PC-3 (cell line): ENCODE measurements around the gene SMIM1. TPM values are rescaled to one million over a fixed set of nuclear protein-coding genes. Genes with fewer than 3 reads are reported as not detected.

ENCODE experiments used
- ATAC-seq: fragments of 200-7000 bp; cut with Tn5 transposase; 2 replicates; pipeline ENCODE4 v1.9.1; 2020; ENCODE audit warnings: mild to moderate bottlenecking, moderate library complexity
- BruUV-seq: library from RNA; stranded (reverse); fragments of 400-500 nt; replicated peaks from 2 replicates; lab custom pipeline; 2021; lab: Mats Ljungman, UMichigan
- CTCF ChIA-PET: fragments of 300-600 bp; sonication (Branson Sonifier 250); formaldehyde crosslinking; loops from one replicate; lab custom pipeline; 2022; ENCODE audit warnings: antibody characterized with exemption; lab: Charles Lee
- POLR2A ChIA-PET: fragments of 300-600 bp; sonication (Branson Sonifier 250); formaldehyde crosslinking; loops from one replicate; lab custom pipeline; 2022; ENCODE audit warnings: antibody characterized with exemption; ENCODE audit not compliant: unreplicated experiment; lab: Charles Lee
- DNase-seq: peaks from one replicate; pipeline ENCODE4 v3.0.0-alpha.2; 2015
- H2AFZ ChIP-seq: fragments of 300-600 bp; sonication (generic); 2 replicates; pipeline ENCODE4 v1.6.0; 2016; ENCODE audit warnings: antibody characterized with exemption, low read length
- H3F3A ChIP-seq: fragments of 300-600 bp; sonication (generic); one replicate; pipeline ENCODE4 v1.6.0; 2017; ENCODE audit warnings: antibody characterized with exemption, low read length, control low read depth, mild to moderate bottlenecking; ENCODE audit not compliant: unreplicated experiment
- H3K27ac ChIP-seq: fragments of 300-600 bp; sonication (generic); 2 replicates; pipeline ENCODE4 v1.5.1; 2016; ENCODE audit warnings: mild to moderate bottlenecking, low read length
- H3K27me3 ChIP-seq: fragments of 300-600 bp; sonication (generic); 2 replicates; pipeline ENCODE4 v1.6.1; 2016; ENCODE audit warnings: low read length, mixed read lengths
- H3K36me3 ChIP-seq: fragments of 300-600 bp; sonication (generic); 2 replicates; pipeline ENCODE4 v1.6.1; 2016; ENCODE audit warnings: low read depth, mixed run types, low read length, mixed read lengths
- H3K4me1 ChIP-seq: fragments of 300-600 bp; sonication (generic); 2 replicates; pipeline ENCODE4 v1.5.1; 2016; ENCODE audit warnings: low read length; ENCODE audit not compliant: insufficient read depth
- H3K4me2 ChIP-seq: fragments of 300-600 bp; sonication (generic); 2 replicates; pipeline ENCODE4 v1.6.0; 2016; ENCODE audit warnings: low read length
- H3K4me3 ChIP-seq: fragments of 300-600 bp; sonication (generic); 2 replicates; pipeline ENCODE4 v1.5.1; 2016; ENCODE audit warnings: mild to moderate bottlenecking, low read length, mixed read lengths
- H3K79me2 ChIP-seq: fragments of 300-600 bp; sonication (generic); 2 replicates; pipeline ENCODE4 v1.6.1; 2017; ENCODE audit warnings: low read length, mixed read lengths
- H3K9ac ChIP-seq: fragments of 300-600 bp; sonication (generic); 2 replicates; pipeline ENCODE4 v1.6.0; 2016; ENCODE audit warnings: mild to moderate bottlenecking, low read length
- H3K9me2 ChIP-seq: fragments of 300-600 bp; sonication (generic); replicated peaks from 2 replicates; pipeline ENCODE4 v1.6.1; 2016; ENCODE audit warnings: mixed run types, low read length, mixed read lengths
- H3K9me3 ChIP-seq: fragments of 300-600 bp; sonication (generic); 2 replicates; pipeline ENCODE4 v1.6.1; 2016; ENCODE audit warnings: low read length, mixed read lengths
- H4K20me1 ChIP-seq: fragments of 300-600 bp; sonication (generic); 2 replicates; pipeline ENCODE4 v1.6.1; 2016; ENCODE audit warnings: low read length, mixed read lengths
- CTCF ChIP-seq: fragments of 300-600 bp; sonication (generic); conservative IDR thresholded peaks from 2 replicates; pipeline ENCODE4 v1.5.1; 2017; ENCODE audit warnings: antibody characterized with exemption, low read depth, mild to moderate bottlenecking, low read length
- EZH2 ChIP-seq: fragments of 300-600 bp; sonication (generic); IDR thresholded peaks from one replicate; pipeline ENCODE4 v1.6.1; 2017; ENCODE audit warnings: antibody characterized with exemption, mild to moderate bottlenecking, low read length; ENCODE audit not compliant: unreplicated experiment
- EZH2phosphoT487 ChIP-seq: fragments of 300-600 bp; sonication (generic); IDR thresholded peaks from 2 replicates; pipeline ENCODE4 v1.6.1; 2018; ENCODE audit warnings: mild to moderate bottlenecking, antibody characterized with exemption, low read length, borderline replicate concordance
- intact Hi-C: fragments of 100-400 bp; cut with micrococcal nuclease; formaldehyde crosslinking; loops from 2 replicates; pipeline ENCODE4 v1.9.0; 2023
- total RNA-seq: library from RNA; depleted of rRNA; stranded (reverse); fragments of >200 nt; gene quantifications from 2 replicates; pipeline ENCODE4 v1.2.3, GENCODE V29; 2014

The SMIM1 gene
- total RNA-seq, 1 experiment from 2014 or later: 10.8 TPM

- intact Hi-C loops: no loop called here
- no peak overlapping the region for H3K4me3 ChIP-seq
- H3K9me3 ChIP-seq: no peaks in the 10 kb centered on the region
- no peak overlapping the region for H2AFZ ChIP-seq
- peaks cover 42% of the 10 kb centered on the region for H3K36me3 ChIP-seq
- no peak for DNase-seq
- H3K27me3 ChIP-seq: no peaks in the 10 kb centered on the region
- H3K4me2 ChIP-seq: no peak overlapping the region
- H3K4me1 ChIP-seq: no peaks in the 10 kb centered on the region
- H3F3A ChIP-seq: no peaks in the 10 kb centered on the region
- BruUV-seq: TSS peak; percentile 18
- POLR2A ChIA-PET: no interaction called here
- ATAC-seq: no peak
- H3K9ac ChIP-seq: no peak overlapping the region
- H3K9me2 ChIP-seq: no peaks in the 10 kb centered on the region
- TF ChIP-seq EZH2 (no peak), EZH2phosphoT487 (no peak), CTCF (no peak)
- CTCF ChIA-PET: no interaction called here
- peaks cover 11% of the 10 kb centered on the region; the same call in 1 of the 2 replicates for H3K79me2 ChIP-seq
- 0 out of 2 replicates have a peak, but pooled peaks cover 12% of the 10 kb centered on the region for H4K20me1 ChIP-seq
- H3K27ac ChIP-seq: no peak overlapping the region
These were observed 33.6 kb upstream of the SMIM1 start for GRCh38 chr1:3738943-3739342.

GRCh38 chr1:3740042-3740441, 32.5 kb upstream of the SMIM1 start:
- H3K4me2 ChIP-seq: no peak overlapping the region
- no peaks in the 10 kb centered on the region for H3K9me2 ChIP-seq
- no peak for DNase-seq
- BruUV-seq: no TSS peak
- peaks cover 42% of the 10 kb centered on the region for H3K36me3 ChIP-seq
- no peak for TF ChIP-seq EZH2
- no peak for TF ChIP-seq CTCF
- no peak for TF ChIP-seq EZH2phosphoT487
- peaks cover 22% of the 10 kb centered on the region for H3K79me2 ChIP-seq
- POLR2A ChIA-PET: no interaction called here
- H3K4me3 ChIP-seq: no peak overlapping the region
- intact Hi-C loops: no loop called here
- H3K9me3 ChIP-seq: no peaks in the 10 kb centered on the region
- peaks cover 15% of the 10 kb centered on the region; the same call in 1 of the 2 replicates for H4K20me1 ChIP-seq
- no peaks in the 10 kb centered on the region for H3K27me3 ChIP-seq
- no peak overlapping the region for H3K9ac ChIP-seq
- ATAC-seq: no peak
- no peak overlapping the region for H2AFZ ChIP-seq
- CTCF ChIA-PET: no interaction called here
- H3K4me1 ChIP-seq: peaks cover 7% of the 10 kb centered on the region
- H3K27ac ChIP-seq: no peak overlapping the region
- no peaks in the 10 kb centered on the region for H3F3A ChIP-seq

- DNase-seq (no peak), ATAC-seq (no peak)
- no peak overlapping the region for H3K4me2 ChIP-seq
- TF ChIP-seq EZH2phosphoT487: no peak
- peaks cover 29% of the 10 kb centered on the region for H3K79me2 ChIP-seq
- peaks cover 14% of the 10 kb centered on the region for H3K4me1 ChIP-seq
- H3F3A ChIP-seq: no peaks in the 10 kb centered on the region
- ChIA-PET POLR2A (no interaction called here), CTCF (no interaction called here)
- H3K27ac ChIP-seq: no peak overlapping the region
- H2AFZ ChIP-seq: no peak overlapping the region
- no peaks in the 10 kb centered on the region for H3K9me2 ChIP-seq
- no peak overlapping the region for H3K9ac ChIP-seq
- H3K27me3 ChIP-seq: no peaks in the 10 kb centered on the region
- H3K36me3 ChIP-seq: peaks cover 42% of the 10 kb centered on the region
- BruUV-seq: no TSS peak
- no peak overlapping the region for H3K4me3 ChIP-seq
- peaks cover 22% of the 10 kb centered on the region; the same call in 1 of the 2 replicates for H4K20me1 ChIP-seq
- intact Hi-C loops: no loop called here
- no peaks in the 10 kb centered on the region for H3K9me3 ChIP-seq
These were observed 31.8 kb upstream of the SMIM1 start for GRCh38 chr1:3740752-3741151.
